Mucosa of rectum (tissue), 2 donors: Measurements from ENCODE around the gene MAN1A2.

ENCODE experiments used
- H3K27ac ChIP-seq, 2 donors: one replicate each; pipeline ENCODE4 v1.7.0; 2013; ENCODE audit warnings: inconsistent platforms in 2 of 2, low read depth in 2 of 2, low read length in 2 of 2
- H3K27me3 ChIP-seq, 2 donors: one replicate each; pipeline ENCODE4 v1.7.0; 2013; ENCODE audit warnings: low read length in 2 of 2; ENCODE audit not compliant: control insufficient read depth in 2 of 2, insufficient read depth in 2 of 2
- H3K36me3 ChIP-seq, 2 donors: one replicate each; pipeline ENCODE4 v1.7.0; 2013; ENCODE audit warnings: low read length in 2 of 2; ENCODE audit not compliant: control insufficient read depth in 2 of 2, insufficient read depth in 2 of 2
- H3K4me1 ChIP-seq, 2 donors: one replicate each; pipeline ENCODE4 v1.7.0; 2013; ENCODE audit warnings: low read length in 2 of 2, mild to moderate bottlenecking in 1 of 2; ENCODE audit not compliant: control insufficient read depth in 2 of 2, insufficient read depth in 2 of 2
- H3K4me3 ChIP-seq, 2 donors: one replicate each; pipeline ENCODE4 v1.7.0; 2013; ENCODE audit warnings: low read length in 2 of 2
- H3K9ac ChIP-seq, 2 donors: one replicate each; pipeline ENCODE4 v1.7.0; 2013; ENCODE audit warnings: low read length in 2 of 2, low read depth in 1 of 2, mild to moderate bottlenecking in 1 of 2
- H3K9me3 ChIP-seq, 2 donors: one replicate each; pipeline ENCODE4 v1.7.0; 2013; ENCODE audit warnings: low read length in 2 of 2; ENCODE audit not compliant: control insufficient read depth in 2 of 2
- donor health status: healthy.
- donor health status: Normal muscosa, but diverticular disease.

Gene MAN1A2

DNA sequence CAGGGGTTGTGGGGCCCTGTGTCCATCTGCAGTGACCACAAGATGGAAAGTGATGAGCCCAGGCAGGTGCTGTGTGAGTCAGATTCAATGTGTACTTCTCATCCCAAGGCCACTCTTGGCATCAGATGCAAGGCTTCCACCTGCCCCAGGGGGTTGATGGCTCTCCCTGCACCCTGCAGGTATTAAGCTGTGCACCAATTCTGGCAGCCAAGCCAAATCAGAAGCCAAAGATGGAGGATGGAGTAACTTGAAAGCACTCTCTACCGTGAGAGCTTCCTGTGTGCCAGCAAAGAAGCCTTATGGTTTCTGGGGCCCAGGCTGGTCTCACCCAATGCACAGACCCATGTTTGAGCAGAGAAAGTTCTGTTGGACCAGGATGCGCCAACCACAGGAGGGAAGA, 194.3 kb downstream of the MAN1A2 start:
- H3K4me3 ChIP-seq: no peak overlapping the region
- H3K9me3 ChIP-seq: no peaks in the 10 kb centered on the region
- no peak overlapping the region for H3K9ac ChIP-seq
- H3K27me3 ChIP-seq: no peaks in the 10 kb centered on the region
- peaks cover 16 to 36% of the 10 kb centered on the region in 2 donors for H3K4me1 ChIP-seq
- no peak overlapping the region for H3K27ac ChIP-seq
- H3K36me3 ChIP-seq: no peaks in the 10 kb centered on the region

DNA sequence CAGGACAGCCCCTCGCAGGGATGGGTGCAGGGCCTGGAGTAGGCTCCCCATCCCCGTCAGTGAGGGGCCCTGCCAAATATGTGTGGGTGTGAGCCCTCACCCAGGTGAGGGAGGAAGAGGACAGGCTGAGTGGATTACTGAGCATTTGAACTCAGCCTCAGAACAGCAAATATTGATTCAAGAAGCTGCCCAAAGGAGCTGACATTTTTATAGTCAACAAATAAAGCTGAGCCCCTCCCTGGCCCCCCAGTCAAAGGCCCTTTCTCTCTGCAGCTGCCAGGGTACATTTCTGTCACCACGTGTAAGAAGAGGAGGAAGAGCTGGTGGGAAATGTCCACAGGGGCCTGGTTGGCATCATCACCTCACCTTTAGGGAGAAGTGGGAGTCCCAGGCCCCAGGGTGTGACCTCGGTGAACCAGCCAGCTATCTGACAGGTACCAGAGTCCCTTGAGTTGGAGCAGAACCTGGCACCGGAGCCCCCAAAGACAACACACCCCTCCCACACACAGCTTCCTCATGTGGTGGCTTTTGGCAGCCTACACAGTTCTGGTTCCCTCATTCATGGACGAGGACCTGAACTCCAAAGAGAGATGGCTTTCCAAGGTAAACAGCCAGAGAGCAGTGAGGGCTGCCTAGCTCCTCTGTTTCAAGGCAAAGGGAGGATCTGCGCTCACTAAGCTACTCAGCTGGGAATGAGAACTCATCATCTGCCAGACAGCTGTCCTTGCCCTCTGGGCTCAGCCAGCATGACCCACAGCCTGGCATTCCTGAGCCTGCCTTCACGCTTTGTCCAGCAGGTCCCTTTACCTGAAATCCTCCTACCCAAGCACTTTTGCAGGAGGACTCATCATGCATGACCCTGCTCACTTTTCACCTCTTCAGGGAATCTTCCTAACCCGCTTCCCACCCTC, 195.6 kb downstream of the MAN1A2 start:
- H3K9ac ChIP-seq: peak overlapping the region in 1 of 2 donors; percentile 31
- peak overlapping the region; percentile 52 to 71 for H3K27ac ChIP-seq
- no peaks in the 10 kb centered on the region for H3K9me3 ChIP-seq
- H3K36me3 ChIP-seq: no peaks in the 10 kb centered on the region
- no peaks in the 10 kb centered on the region for H3K27me3 ChIP-seq
- H3K4me1 ChIP-seq: peaks cover 16 to 36% of the 10 kb centered on the region in 2 donors
- H3K4me3 ChIP-seq: no peak overlapping the region

DNA sequence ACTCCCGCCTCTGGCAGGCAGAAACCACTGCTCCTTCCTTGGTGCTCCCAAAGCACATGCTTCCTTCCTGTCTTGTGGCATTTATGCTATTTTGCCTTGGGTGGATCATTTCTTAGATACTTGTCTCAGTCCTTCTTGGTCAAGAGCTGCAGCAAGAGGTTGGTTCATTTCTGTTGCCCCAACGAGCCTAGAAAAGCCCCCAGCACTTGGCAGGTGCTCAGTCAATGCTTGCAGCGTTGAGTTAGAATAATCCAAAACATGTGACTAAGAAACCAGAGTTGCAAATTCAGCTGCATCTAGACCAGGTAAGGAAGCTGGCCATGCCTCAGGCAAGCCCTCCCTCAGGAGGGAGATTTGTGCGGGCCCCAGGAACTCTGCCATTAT, 196.2 kb downstream of the MAN1A2 start:
- Histone ChIP-seq H3K9ac (no peak overlapping the region), H3K9me3 (no peaks in the 10 kb centered on the region), H3K4me3 (no peak overlapping the region), H3K27me3 (no peaks in the 10 kb centered on the region), H3K27ac (peak overlapping the region in 1 of 2 donors; percentile 71), H3K4me1 (peaks cover 16 to 36% of the 10 kb centered on the region in 2 donors), H3K36me3 (no peaks in the 10 kb centered on the region)

DNA sequence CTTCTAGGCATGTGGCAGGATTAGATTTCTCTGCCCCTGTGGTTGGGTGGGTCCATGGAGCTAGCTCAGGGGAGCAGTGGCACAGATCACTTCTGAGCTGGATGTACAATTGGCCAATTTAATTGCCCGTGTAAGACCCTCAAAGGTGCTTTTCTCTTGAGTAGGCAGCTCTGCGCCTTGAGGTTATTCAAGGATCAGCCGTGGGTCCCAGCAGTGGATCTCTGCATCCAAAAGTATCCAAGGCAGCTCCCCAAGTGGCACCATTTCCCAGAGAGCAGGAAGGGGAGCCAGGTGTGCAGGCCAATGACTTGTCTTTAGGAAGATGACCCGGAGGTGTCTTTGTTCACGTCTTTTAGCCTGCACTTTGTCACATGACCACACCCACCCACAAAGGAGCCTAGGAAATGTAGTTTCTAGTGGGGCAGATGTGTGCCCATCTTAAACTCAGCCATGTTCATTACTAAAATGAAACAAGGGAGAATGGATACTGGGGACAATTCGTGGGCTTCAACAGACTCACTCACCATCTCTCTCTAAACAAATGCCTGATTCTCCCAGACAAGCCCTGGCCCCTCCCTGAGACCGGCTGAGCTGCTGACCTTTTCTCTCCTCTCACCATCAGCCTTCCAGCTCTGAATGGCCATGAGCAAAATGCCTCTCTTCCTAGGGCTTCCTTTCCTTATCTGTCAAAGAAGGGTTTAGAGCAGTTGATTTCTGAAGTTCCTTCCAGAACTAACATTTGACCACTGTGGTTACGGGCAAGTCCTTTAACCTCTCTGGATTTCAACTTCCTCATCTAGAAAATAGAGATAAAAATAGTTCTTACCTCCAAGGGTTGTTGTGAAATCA, 197.2 kb downstream of the MAN1A2 start:
- Histone ChIP-seq H3K9me3 (no peaks in the 10 kb centered on the region), H3K27ac (no peak overlapping the region), H3K4me1 (peaks cover 16 to 34% of the 10 kb centered on the region in 2 donors), H3K27me3 (no peaks in the 10 kb centered on the region), H3K4me3 (no peak overlapping the region), H3K9ac (no peak overlapping the region), H3K36me3 (no peaks in the 10 kb centered on the region)

DNA sequence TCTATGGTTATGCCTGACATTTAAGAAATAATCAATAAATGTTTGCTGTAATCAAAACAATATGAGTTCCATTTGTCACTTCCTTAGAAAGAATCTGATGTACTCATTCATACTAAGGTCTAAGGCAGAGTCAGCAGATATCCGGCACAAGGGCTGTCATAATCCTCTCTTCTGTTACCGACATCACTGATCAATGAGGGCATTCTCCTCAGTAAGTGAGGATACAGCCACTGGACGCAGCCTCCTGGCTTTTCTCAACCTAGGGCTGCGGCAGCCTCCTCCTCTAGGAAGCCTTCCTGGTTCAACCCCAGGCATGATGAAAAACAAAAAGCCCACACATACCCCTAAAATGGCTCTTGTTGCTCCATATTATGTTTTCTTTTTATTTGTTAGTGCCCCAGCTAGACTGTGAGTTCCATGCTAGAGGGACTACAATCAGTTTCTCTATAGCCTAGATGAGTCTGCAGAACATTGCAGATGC, 197.9 kb downstream of the MAN1A2 start:
- Histone ChIP-seq H3K36me3 (no peaks in the 10 kb centered on the region), H3K27ac (no peak overlapping the region), H3K9me3 (no peaks in the 10 kb centered on the region), H3K4me1 (peaks cover 16 to 34% of the 10 kb centered on the region in 2 donors), H3K4me3 (no peak overlapping the region), H3K27me3 (no peaks in the 10 kb centered on the region), H3K9ac (no peak overlapping the region)

DNA sequence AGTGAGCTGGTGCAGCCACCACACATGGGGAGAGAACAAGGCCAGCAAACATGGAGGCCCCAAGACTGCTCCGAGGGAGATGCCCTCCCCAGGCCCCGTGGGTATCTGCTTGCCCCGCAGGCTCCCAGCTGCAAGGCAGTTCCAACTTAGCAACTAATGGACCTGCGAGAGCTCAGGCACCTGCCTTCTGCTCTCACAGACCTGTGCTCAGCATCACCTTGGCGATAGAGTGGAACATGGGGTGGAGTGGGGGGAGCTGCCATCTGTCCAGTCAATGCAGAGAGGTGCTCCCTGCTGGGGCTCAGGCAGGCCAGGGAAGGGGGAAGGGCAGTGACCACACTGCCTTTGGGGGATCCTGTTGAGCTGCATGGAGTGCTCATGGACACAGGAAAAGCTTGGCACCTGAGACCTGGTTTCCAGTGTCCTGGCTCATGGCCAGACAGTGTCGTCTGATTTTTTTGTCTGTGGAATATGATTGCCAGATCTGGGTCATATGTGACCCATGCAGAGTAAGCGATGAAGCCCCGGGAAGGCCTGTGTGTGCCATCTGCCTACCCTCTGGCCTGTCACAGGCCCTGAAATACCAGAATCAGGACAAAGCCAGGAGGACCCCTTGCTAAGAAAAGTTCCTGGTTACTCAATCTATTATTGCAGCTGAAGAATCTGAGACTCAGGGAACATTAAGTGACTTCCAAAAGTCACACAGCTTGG, 198.7 kb downstream of the MAN1A2 start:
- Histone ChIP-seq H3K27me3 (no peaks in the 10 kb centered on the region), H3K27ac (no peak overlapping the region), H3K36me3 (no peaks in the 10 kb centered on the region), H3K4me1 (peaks cover 20 to 40% of the 10 kb centered on the region in 2 donors), H3K9me3 (no peaks in the 10 kb centered on the region), H3K4me3 (no peak overlapping the region), H3K9ac (no peak overlapping the region)

DNA sequence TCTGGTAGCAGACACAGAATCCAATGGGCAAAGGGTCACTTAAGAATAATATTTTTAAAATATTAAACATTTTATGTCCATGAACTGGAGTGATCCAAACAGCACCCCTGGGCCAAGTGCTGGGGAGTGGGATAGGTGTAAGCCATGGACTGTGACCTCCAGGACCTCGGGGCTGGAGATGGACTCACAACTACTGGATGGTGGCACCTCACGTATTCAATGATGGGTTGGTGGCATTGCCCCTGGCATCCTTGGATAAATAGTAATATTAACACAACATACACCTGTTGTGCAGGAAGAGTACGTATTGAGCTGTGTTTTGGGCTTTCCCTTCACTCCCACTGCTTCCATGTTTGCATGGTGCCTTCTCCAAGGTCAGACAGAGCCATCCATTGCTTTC, 199.3 kb downstream of the MAN1A2 start:
- H3K4me3 ChIP-seq: no peak overlapping the region
- H3K9ac ChIP-seq: no peak overlapping the region
- H3K4me1 ChIP-seq: peaks cover 27 to 45% of the 10 kb centered on the region in 2 donors
- no peak overlapping the region for H3K27ac ChIP-seq
- no peaks in the 10 kb centered on the region for H3K9me3 ChIP-seq
- no peaks in the 10 kb centered on the region for H3K27me3 ChIP-seq
- H3K36me3 ChIP-seq: no peaks in the 10 kb centered on the region

DNA sequence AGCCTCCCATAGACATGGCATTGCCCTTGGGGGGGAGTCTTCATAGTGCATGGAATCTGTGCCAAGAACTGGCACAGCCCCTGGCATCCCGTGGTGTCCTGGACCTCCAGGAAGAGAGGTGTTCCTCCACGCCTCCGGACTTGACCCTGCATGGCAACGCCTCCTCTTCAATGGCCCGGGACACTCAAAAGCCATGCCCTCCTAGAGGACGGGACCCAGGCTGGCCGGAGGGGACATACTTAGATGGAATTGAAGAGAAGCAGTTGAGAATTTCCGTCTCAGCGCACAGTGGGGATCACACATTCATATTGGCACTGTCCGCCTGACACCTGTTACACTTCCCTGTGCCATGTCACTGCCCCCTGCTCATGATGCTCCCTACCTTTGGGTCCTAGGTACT, 200.2 kb downstream of the MAN1A2 start:
- no peaks in the 10 kb centered on the region for H3K9me3 ChIP-seq
- H3K4me3 ChIP-seq: no peak overlapping the region
- H3K4me1 ChIP-seq: peaks cover 25 to 44% of the 10 kb centered on the region in 2 donors
- no peak overlapping the region for H3K9ac ChIP-seq
- H3K36me3 ChIP-seq: no peaks in the 10 kb centered on the region
- H3K27ac ChIP-seq: no peak overlapping the region
- no peaks in the 10 kb centered on the region for H3K27me3 ChIP-seq

DNA sequence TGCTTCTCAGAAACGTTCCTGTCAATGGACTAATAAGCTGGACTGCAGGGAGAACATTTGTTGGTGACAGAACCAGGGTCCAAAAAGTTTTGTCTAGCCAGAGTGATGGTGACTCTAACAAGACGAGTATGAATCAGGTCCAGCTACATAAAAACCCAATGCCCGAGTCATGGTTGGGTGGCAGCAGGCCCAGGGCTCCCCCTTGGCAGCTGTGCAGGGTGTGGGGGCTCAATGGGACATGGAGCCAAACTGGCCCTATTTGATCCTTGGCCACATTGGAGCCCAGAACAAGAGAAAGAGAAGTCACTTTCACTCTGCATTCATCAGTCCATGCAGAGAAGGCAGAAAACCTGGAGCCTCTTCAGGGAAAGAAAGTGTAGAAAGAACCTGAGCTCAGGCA, 200.7 kb downstream of the MAN1A2 start:
- Histone ChIP-seq H3K9ac (no peak overlapping the region), H3K36me3 (no peaks in the 10 kb centered on the region), H3K4me1 (peaks cover 23 to 43% of the 10 kb centered on the region in 2 donors), H3K27ac (no peak overlapping the region), H3K27me3 (no peaks in the 10 kb centered on the region), H3K4me3 (no peak overlapping the region), H3K9me3 (no peaks in the 10 kb centered on the region)
